Measurements from ENCODE around the gene LAMC2.

The LAMC2 gene

GRCh38 chr1:183175631-183176030, 10.4 kb upstream of the LAMC2 start:
- DNase-seq: no peak

DNA sequence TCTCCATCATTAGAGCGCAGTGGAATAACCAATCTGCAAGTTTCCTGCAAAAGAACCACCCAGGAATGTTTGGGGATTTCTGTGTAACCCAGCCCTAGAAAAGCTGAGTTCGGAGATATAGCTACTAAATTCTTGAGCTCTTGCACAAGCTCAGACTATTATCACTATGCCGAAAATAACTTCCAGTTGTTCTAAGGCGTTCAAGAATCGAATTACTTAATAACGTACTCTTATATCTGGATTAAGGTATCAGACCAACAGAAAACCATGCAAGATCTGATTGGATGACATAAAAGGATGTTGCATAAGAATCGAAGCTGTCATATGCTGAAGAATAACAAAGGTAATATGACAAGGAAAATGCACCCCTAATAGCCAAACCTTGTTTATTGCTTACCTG, 7.5 kb upstream of the LAMC2 start:
- DNase-seq: no peak

DNA sequence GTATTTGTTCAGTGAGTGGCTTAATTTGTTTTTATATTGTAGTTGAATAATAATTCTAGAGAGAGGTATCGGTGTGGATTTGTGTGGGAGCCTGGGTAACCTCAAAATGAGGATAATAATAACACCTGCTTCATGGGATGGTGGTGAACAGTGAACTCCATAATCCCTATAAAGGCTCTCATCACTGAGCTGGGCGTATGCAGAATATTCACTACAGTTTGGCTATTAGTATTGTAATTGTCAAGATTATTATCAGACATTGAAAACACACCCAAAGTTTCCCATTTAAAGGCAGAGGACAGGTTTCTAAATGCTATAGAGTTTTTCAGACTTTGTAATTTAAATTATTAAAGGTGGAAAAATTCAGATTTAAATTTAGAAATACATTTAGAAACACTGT, 7.0 kb upstream of the LAMC2 start:
- no peak for DNase-seq

- no peak for DNase-seq
Observed at GRCh38 chr1:183180218-183180617, 5.8 kb upstream of the LAMC2 start.

- DNase-seq: no peak
Observed at GRCh38 chr1:183180634-183181056, 5.4 kb upstream of the LAMC2 start.

DNA sequence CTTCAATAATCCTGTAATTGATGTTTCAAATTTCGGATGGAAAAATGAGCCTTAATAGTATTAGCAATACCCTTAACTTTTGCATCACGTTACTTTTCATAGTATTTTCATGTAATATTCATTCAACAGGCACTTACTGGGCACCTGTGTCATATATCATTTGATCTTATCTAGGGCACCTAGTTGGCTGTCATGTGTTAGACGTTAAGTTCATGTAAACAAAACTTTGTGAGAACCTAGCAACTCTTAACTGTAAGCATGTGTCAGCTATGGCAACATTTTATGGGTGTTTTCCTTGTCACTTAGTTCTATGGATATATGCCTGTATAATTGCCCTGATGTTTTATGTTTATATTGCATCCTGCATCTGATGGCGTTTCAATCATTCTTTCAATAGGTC, 777 bp downstream of the LAMC2 start:
- no peak for DNase-seq

GRCh38 chr1:183188240-183188639, 2.2 kb downstream of the LAMC2 start:
- no peak for DNase-seq

DNA sequence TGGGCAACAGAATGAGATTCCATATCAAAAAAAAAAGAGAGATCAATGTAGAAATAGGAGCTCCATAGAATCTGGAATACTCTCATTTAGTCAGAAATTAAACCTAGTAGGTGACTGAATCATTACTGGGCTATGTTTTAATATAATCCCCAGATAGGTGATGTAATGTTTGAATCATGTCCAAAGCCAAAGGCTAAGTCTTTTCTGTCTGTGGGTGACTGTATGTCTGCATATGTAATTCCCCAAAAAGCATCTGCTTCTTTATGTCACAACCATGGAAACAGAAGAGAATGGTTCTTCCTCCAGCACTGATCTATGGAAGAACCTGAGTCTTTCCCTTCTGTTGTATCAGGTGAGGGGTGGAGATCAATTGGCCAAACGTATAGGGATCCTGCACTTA, 5.8 kb downstream of the LAMC2 start:
- DNase-seq: no peak

GRCh38 chr1:183193963-183194525, 8.0 kb downstream of the LAMC2 start:
- no peak for DNase-seq

DNA sequence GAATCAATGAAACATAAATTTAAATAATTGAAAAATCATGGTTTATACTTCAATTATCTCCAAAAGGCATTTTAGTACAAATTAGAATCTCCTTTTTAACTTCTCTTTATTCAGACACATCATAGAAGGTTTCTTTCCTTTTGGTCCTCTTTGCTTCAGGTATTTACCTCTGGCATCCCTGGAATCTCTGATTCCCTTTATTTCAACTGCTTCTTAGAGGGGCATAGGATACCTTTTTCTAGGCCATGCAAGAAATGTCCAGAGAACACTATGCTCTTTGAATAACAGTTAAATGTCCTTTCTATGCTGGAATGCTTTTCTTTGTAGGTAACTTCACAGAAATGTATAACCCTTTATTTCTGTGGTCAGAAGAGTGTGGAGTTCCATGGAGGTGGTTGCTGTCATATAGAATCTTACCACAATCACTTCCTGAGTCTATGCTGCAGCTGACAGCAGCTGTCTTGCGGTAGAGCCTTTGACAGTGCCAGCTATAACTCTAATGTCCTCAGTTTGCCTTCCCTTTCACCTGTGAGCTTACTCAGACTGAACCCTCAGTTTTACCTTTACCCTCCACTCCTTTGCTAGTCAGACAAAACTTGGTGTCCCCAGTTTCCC, 8.6 kb downstream of the LAMC2 start:
- DNase-seq: no peak

DNA sequence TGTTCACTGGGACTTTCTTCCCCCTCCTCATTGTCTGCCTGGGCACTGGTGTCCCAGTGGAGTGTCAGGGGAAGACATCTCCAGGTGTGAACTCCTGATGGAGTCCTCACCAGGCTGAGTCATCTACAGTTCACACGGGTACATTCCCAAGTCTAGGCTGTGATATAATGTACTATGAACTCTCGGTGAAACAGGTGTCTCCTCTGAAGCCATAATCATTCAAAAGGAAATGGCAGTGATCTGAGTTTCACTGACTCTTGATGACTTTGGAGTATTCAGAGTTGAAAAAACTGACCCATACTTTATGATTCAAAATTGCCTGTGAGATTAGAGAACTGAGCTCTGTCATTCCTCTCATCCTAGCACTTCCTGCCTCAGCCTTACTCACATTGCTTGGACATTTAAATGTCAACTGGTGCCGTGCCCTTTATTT, 9.1 kb downstream of the LAMC2 start:
- DNase-seq: no peak

DNA sequence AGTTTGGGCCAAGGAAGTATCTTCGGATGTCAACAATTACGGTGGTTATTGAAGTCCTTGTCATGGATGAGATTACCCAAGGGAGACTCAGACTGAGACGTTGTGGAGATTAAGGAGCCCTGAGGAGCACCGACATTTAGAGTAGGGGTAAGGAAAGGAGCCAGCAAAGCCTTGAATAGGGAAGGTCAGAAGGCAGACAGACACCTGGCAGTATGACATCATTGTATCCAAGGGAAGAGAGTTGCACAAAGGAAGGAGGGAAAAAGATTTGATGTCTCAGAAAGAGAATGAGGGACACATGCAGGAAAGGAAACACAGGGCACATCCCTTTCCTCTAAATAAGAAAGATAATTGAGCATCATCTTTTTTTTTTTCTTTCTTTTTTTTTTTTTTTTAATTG, 11.7 kb downstream of the LAMC2 start:
- DNase-seq: no peak

- no peak for DNase-seq
Observed at GRCh38 chr1:183198463-183198862, 12.4 kb downstream of the LAMC2 start.

- no peak for DNase-seq
Observed at GRCh38 chr1:183199304-183199703, 13.2 kb downstream of the LAMC2 start.

- no peak for DNase-seq
Observed at GRCh38 chr1:183200451-183200850, 14.4 kb downstream of the LAMC2 start.

DNA sequence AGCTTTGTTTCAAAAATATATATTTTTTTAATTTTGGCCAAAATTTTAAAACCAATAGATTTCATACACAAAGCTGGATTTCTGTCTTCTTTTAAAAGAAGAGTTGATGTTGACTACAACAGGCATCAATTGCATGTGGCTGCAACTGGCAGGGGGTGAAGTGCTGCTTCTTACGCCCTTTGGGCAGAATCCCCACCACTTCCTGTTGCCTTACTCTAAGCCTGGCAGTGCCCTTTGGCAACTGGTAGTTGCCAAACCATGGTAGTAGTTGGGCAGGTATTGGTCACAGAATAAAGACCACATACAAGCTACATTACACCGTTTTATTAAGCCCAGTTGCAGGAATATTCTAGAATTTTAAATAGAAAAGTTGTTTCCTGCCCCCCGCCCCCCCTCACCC, 17.0 kb downstream of the LAMC2 start:
- no peak for DNase-seq

GRCh38 chr1:183205196-183205781, 19.2 kb downstream of the LAMC2 start:
- no peak for DNase-seq

DNA sequence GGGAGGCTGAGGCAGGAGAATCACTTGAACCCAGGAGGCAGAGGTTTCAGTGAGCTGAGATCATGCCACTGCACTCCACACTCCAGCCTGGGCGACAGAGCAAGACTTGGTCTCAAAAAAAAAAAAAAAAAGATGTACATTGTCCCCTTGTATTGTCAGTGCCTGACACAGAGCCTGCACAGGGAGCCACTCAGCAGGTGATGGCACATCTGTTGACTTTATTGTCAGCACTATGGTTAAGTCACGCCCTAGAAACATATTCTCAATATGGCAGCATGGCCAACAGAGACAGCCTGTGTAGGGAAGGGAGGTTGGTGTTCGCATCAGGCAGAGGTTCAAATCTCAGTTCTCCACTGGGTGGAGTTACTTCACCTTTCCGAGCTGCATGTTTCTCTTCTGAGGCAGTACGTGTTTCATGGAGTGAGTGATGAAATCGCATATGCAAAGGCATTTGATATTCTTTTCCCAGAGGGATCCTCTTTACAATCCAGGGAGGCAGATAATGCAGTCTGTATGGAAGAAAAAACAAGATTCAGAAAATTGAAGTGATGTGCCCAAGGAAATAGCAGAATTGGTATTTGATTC, 20.6 kb downstream of the LAMC2 start:
- no peak for DNase-seq

DNA sequence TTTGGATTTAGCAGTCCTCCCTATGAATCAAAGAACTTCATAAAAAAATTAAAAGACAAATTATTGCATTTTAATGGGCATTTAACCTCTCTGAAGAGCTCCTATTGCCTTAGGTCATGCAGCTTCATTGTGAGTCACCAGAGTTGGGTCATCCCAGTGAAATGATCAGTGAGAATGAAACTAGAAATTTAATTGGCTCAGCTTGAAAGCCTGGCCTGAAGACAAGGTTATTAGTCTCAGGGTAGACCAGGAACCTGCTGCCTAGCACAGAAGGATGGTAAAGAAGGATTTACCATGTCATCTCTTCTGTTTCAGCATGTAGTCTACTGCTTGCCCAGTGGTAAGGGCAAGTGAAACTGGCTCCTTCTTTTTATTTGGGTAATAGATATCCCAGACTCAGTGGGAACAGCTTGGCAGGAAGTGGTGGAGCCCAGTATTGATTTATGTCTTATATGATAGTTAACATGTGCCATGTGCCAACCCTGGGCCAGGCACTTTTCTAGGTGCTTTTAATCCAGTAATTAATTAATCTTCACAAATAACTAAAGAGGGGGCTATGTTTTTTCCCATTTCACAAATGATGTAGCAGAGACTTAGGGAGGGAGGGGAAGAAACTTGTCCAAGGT, 23.6 kb downstream of the LAMC2 start:
- DNase-seq: no peak

DNA sequence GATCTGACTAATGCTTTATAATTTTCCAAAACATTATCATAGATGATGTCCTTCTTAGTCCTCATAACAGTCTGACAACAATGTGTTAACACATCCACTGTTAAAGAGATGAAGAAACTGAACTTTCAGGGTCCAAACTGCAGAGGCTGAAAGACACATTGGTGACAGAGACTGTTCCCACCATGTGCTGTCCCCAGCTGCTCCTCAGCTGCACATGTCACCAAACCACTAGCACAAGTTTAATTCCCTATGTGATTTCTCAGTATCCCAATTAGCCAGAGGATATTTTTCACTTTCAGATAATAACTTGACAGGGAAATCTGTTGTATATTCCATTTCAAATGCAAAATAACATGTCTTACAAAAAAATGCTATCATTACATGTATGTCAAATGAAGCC, 24.6 kb downstream of the LAMC2 start:
- no peak for DNase-seq

- no peak for DNase-seq
Observed at GRCh38 chr1:183212870-183213269, 26.8 kb downstream of the LAMC2 start.

GRCh38 chr1:183214021-183214970, 28.2 kb downstream of the LAMC2 start:
- no peak for DNase-seq
